LHCN-M2 (cell line): Measurements from ENCODE around the gene VPS37B. TPM values are rescaled to one million over a fixed set of nuclear protein-coding genes. Genes with fewer than 3 reads are reported as not detected.

Experiments used
- DNase-seq: peaks from one replicate; pipeline ENCODE4 v3.0.0-alpha.2; 2012; ENCODE audit warnings: low read depth
- total RNA-seq: library from RNA; depleted of rRNA; stranded (reverse); fragments of >200 nt; gene quantifications from 2 replicates; pipeline ENCODE4 v1.2.3, GENCODE V29; 2014

Gene VPS37B
- total RNA-seq, 1 experiment from 2014 or later: 62.8 TPM

- no peak for DNase-seq
These were observed 41.4 kb downstream of the VPS37B start for GRCh38 chr12:122854554-122854953.

GRCh38 chr12:122853582-122854245 is 42.2 kb downstream of the VPS37B start:
- DNase-seq: no peak

- DNase-seq: peak; percentile 34
These were observed 43.3 kb downstream of the VPS37B start for GRCh38 chr12:122852336-122853275.

- DNase-seq: peak; percentile 91
These were observed 44.1 kb downstream of the VPS37B start for GRCh38 chr12:122851820-122852219.

- peak; percentile 67 for DNase-seq
These were observed 45.1 kb downstream of the VPS37B start for GRCh38 chr12:122850695-122851350.

- DNase-seq: no peak
These were observed 45.9 kb downstream of the VPS37B start for GRCh38 chr12:122850048-122850445.

- no peak for DNase-seq
These were observed 46.4 kb downstream of the VPS37B start for GRCh38 chr12:122849352-122850047.

GRCh38 chr12:122848471-122849351 is 47.2 kb downstream of the VPS37B start:
- no peak for DNase-seq

- DNase-seq: no peak
These were observed 48.0 kb downstream of the VPS37B start for GRCh38 chr12:122847921-122848421.

GRCh38 chr12:122847516-122847836 is 48.4 kb downstream of the VPS37B start:
- no peak for DNase-seq

- DNase-seq: no peak
These were observed 49.1 kb downstream of the VPS37B start for GRCh38 chr12:122846622-122847515.

- DNase-seq: no peak
These were observed 49.9 kb downstream of the VPS37B start for GRCh38 chr12:122845865-122846621.

- DNase-seq: no peak
These were observed 50.7 kb downstream of the VPS37B start for GRCh38 chr12:122845041-122845864.

- no peak for DNase-seq
These were observed 51.5 kb downstream of the VPS37B start for GRCh38 chr12:122844366-122844971.

GRCh38 chr12:122843455-122843854 is 52.5 kb downstream of the VPS37B start:
- DNase-seq: no peak

- DNase-seq: no peak
These were observed 53.2 kb downstream of the VPS37B start for GRCh38 chr12:122842505-122843405.
